Measurements from ENCODE around the gene CIB1. TPM values are rescaled to one million over a fixed set of nuclear protein-coding genes. Genes with fewer than 3 reads are reported as not detected.

The CIB1 gene
- polyA plus RNA-seq, 1 experiment, result 40.4 TPM

DNA sequence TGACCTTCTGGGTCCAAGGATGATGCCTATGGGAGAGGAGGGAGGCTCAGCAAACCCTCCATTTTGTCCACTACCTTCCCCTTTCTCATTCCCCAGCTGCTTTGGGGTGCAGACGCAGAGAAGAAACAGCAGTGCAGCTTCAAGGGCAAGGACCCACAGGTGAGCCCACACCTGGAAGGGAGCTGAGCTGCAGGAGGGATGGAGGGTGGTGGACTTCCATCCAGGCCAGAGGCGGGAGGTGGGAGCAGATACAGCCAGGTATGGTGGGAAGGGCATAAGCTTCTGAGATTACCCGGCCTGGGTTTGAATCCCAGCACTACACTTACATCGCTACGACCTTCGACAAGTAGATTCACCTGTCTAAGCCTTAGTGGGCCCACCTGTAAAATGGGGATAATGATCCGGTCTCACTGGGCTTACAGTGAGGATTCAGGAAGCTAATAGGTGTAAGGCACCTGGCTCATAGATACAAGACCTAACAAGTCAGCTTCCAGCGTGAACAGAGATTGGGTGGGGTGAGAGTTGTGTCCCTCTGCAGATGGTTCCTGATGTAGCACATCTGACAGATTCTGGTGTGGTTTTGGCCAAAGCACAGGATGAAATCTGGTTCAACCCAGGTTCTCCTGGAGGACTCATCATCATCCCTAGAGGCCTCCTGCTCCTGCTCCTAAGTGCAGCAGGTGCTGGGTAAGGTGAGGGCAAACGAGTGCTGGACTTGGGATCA is 15.9 kb downstream of the CIB1 start:
- H3K4me3 ChIP-seq (ENCODE audit: low read depth, low read length), result no peak overlapping the region
- CTCF ChIA-PET, result interaction anchor here (1.4 kb wide), 1 partner anchor 14 kb away, joined by 6 read pairs; no protein-coding TSS in a partner anchor
- POLR2A ChIA-PET, result interaction anchor here (1.2 kb wide), 1 partner anchor 76 kb away, joined by 3 read pairs; no protein-coding TSS in a partner anchor

DNA sequence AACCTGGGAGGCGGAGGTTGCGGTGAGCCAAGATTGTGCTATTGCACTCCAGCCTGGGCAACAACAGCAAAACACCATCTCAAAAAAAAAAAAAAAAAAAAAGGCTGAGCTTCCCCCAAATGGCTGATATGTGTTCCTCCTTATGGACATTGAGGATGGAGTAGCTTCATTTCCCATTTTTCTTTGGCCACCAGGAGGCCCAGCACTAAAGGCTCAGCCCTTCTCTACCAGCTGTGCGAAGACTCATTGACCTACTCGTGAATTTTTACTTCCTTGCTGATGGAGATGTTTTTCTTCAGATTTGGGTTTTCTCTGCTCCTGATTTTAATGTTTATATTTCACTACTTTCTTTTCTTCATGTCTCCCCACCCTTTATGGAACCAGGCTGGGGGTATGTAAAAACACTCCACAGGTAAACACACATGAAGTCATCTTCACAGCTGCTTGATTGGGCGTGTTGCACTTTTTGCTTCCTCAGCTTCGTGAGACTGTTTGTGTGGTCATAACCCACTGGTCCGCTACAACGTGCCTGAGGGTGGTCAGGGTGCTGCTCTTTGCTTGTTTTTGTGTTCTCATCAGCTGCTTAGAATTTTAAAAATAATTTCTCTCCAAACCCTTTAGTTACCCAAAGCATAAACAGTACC is 19.1 kb downstream of the CIB1 start:
- CTCF ChIA-PET, result interaction anchor here (0.6 to 1.6 kb wide), 9 partner anchors 10 to 575 kb away, joined by 3 to 5 read pairs (median 3); partner anchors contain the start of genes CIB1 and GDPGP1
- DNase-seq (ENCODE audit: low read depth, low spot score), result no peak
- Histone ChIP-seq H3K27ac (ENCODE audit: low read depth, low read length) (no peak overlapping the region), H3K9me3 (ENCODE audit: control insufficient read depth, insufficient read depth, low read length) (no peaks in the 10 kb centered on the region; the same call in 1 of the 2 replicates), H3K4me3 (ENCODE audit: low read depth, low read length) (no peak overlapping the region), H3K27me3 (ENCODE audit: control insufficient read depth, insufficient read depth, low read length) (no peaks in the 10 kb centered on the region)
- POLR2A ChIA-PET, result interaction anchor here (0.6 to 1.0 kb wide), 5 partner anchors 13 to 320 kb away, joined by 3 to 7 read pairs (median 3); partner anchors contain the start of gene SEMA4B
- TF ChIP-seq, protein P1, sequence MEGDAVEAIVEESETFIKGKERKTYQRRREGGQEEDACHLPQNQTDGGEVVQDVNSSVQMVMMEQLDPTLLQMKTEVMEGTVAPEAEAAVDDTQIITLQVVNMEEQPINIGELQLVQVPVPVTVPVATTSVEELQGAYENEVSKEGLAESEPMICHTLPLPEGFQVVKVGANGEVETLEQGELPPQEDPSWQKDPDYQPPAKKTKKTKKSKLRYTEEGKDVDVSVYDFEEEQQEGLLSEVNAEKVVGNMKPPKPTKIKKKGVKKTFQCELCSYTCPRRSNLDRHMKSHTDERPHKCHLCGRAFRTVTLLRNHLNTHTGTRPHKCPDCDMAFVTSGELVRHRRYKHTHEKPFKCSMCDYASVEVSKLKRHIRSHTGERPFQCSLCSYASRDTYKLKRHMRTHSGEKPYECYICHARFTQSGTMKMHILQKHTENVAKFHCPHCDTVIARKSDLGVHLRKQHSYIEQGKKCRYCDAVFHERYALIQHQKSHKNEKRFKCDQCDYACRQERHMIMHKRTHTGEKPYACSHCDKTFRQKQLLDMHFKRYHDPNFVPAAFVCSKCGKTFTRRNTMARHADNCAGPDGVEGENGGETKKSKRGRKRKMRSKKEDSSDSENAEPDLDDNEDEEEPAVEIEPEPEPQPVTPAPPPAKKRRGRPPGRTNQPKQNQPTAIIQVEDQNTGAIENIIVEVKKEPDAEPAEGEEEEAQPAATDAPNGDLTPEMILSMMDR (IDR thresholded peaks at IDR 0.05; ENCODE audit: low read depth, low read length), result peak; percentile 53

More for the DNA sequence above, 15.9 kb downstream of the CIB1 start:
- DNase-seq (ENCODE audit: low read depth, low spot score), result no peak
- H3K27ac ChIP-seq (ENCODE audit: low read depth, low read length), result no peak overlapping the region
- no peaks in the 10 kb centered on the region; the same call in 1 of the 2 replicates for H3K9me3 ChIP-seq (ENCODE audit: control insufficient read depth, insufficient read depth, low read length)
- TF ChIP-seq, protein P1 (IDR thresholded peaks at IDR 0.05; ENCODE audit: low read depth, low read length), result no peak
- no peaks in the 10 kb centered on the region for H3K27me3 ChIP-seq (ENCODE audit: control insufficient read depth, insufficient read depth, low read length)

DNA sequence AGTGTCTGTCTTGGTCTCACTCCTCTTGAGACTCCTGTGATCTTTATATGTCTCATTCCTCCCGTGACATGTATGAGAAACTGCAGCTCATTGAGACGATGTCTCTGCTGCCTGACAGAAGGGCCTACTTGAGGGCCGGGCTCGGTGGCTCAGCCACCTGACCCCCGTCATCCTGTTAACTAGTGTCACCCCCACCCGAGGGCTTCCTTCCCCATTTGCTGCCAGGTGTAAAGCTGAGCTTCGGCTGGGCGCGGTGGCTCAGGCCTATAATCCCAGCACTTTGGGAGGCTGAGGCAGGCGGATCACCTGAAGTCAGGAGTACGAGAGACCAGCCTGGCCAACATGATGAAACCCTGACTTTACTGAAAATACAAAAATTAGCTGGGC is 19.9 kb downstream of the CIB1 start:
- Histone ChIP-seq H3K27ac (ENCODE audit: low read depth, low read length) (no peak overlapping the region), H3K9me3 (ENCODE audit: control insufficient read depth, insufficient read depth, low read length) (no peaks in the 10 kb centered on the region), H3K4me3 (ENCODE audit: low read depth, low read length) (no peak overlapping the region), H3K27me3 (ENCODE audit: control insufficient read depth, insufficient read depth, low read length) (no peaks in the 10 kb centered on the region)
- POLR2A ChIA-PET, result no interaction called here
- CTCF ChIA-PET, result interaction anchor here (0.7 kb wide), 2 partner anchors 17 to 315 kb away, joined by 4 read pairs; no protein-coding TSS in a partner anchor
- TF ChIP-seq, protein P1 (IDR thresholded peaks at IDR 0.05; ENCODE audit: low read depth, low read length), result no peak
- DNase-seq (ENCODE audit: low read depth, low spot score), result no peak

DNA sequence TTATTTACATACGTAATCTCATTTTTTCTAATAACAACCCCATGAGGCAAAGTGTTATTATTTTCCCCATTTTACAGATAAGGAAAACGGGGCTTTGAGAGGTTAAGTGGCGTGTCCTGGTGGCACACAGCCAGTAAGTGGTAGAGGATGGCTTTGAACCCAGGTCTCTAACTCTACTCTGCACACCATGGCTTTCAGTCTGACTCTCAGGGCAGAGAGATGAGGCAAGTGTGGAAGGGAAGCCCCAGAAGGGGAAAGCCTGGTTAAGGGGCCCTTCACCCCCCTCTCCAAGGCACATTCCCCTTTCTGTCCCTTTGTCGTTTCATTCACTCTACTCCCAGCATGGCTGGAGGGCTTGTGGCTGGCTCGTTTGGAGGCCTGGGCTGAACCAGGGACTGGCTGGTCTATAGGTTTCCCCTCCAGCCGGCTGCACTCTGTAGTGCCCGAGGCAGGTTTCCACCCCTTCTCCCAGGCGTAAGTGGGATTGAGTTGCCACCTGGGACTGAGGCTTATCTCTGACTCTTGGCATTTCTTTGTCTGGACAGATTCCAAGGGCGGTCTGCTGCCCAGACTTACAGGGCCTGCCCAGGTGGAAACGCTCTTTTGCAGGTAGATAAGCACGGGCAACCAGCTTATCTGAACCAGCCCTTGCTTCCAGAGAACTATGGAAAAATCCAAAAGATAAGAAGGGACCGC is 20.5 kb downstream of the CIB1 start:
- Histone ChIP-seq H3K27me3 (ENCODE audit: control insufficient read depth, insufficient read depth, low read length) (no peaks in the 10 kb centered on the region), H3K9me3 (ENCODE audit: control insufficient read depth, insufficient read depth, low read length) (no peaks in the 10 kb centered on the region), H3K4me3 (ENCODE audit: low read depth, low read length) (no peak overlapping the region), H3K27ac (ENCODE audit: low read depth, low read length) (no peak overlapping the region)
- ChIA-PET CTCF (interaction anchor here (0.7 to 1.8 kb wide), 2 partner anchors 8 to 315 kb away, joined by 4 to 6 read pairs; no protein-coding TSS in a partner anchor), POLR2A (no interaction called here)
- TF ChIP-seq, protein P1 (IDR thresholded peaks at IDR 0.05; ENCODE audit: low read depth, low read length), result no peak
- DNase-seq (ENCODE audit: low read depth, low spot score), result no peak

Measured in AG04450 (cell line).